Epidermal melanocyte (primary cell): ENCODE data around the gene DKK2.
"Not testable (repeated sequence)": the region's sequence is repeated elsewhere in the genome, so short reads cannot be mapped to it uniquely, and the experiment has no call there.

ENCODE experiments used
- DNase-seq: peaks from one replicate; pipeline ENCODE4 v3.0.0; 2011; ENCODE audit warnings: low spot score; ENCODE audit not compliant: insufficient read length

The DKK2 gene

GRCh38 chr4:106914223-106914622 lies 121.9 kb downstream of the DKK2 start:
- DNase-seq = no peak

- DNase-seq = no peak
Observed at GRCh38 chr4:106909486-106910188, 126.5 kb downstream of the DKK2 start.

- not testable (repeated sequence) for DNase-seq
Observed at GRCh38 chr4:106908049-106908448, 128.1 kb downstream of the DKK2 start.

- no peak for DNase-seq
Observed at GRCh38 chr4:106907216-106907615, 128.9 kb downstream of the DKK2 start.

- DNase-seq = no peak
Observed at GRCh38 chr4:106906728-106907127, 129.4 kb downstream of the DKK2 start.

GRCh38 chr4:106898621-106899230 lies 137.4 kb downstream of the DKK2 start:
- peak; percentile 27 for DNase-seq

GRCh38 chr4:106893903-106894302 lies 142.2 kb downstream of the DKK2 start:
- DNase-seq = no peak

GRCh38 chr4:106893395-106893881 lies 142.7 kb downstream of the DKK2 start:
- DNase-seq = no peak

GRCh38 chr4:106892786-106893185 lies 143.3 kb downstream of the DKK2 start:
- DNase-seq = no peak

GRCh38 chr4:106875340-106875739 lies 160.8 kb downstream of the DKK2 start:
- no peak for DNase-seq
